ENCODE results near the gene CABP7. TPM values are rescaled to one million over a fixed set of nuclear protein-coding genes. Genes with fewer than 3 reads are reported as not detected.

CABP7 gene
- total and polyA plus RNA-seq, 12 donors = 0.77 to 15.1 (median 5.9) TPM

DNA sequence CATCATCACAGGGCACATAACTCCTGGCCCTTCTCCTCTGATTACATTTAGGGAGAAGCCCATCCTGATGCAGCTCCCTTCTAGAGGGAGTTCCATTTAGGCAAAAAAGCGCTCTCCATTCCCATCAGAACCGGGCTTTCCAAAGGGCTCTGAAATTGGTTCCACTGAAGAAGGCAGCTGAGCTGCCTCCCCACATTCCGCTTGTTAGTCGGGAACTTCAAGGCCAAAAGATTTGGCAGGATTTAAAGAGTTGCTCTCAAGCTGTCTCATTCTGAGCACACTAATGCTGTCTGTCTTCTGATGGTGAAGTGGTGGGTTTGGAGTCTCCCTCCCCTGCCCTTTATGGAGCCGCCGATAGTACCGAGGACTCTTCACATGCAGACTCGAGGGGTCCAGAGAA is 26.6 kb upstream of the CABP7 start:
- H3K9me3 ChIP-seq (replicated peaks in 1 of 3) = no peaks in the 10 kb centered on the region
- intact Hi-C loops (cut with DNase I) = no loop called here
- TF ChIP-seq POLR2A (IDR thresholded peaks at IDR 0.05) = no peak
- TF ChIP-seq, protein P1, sequence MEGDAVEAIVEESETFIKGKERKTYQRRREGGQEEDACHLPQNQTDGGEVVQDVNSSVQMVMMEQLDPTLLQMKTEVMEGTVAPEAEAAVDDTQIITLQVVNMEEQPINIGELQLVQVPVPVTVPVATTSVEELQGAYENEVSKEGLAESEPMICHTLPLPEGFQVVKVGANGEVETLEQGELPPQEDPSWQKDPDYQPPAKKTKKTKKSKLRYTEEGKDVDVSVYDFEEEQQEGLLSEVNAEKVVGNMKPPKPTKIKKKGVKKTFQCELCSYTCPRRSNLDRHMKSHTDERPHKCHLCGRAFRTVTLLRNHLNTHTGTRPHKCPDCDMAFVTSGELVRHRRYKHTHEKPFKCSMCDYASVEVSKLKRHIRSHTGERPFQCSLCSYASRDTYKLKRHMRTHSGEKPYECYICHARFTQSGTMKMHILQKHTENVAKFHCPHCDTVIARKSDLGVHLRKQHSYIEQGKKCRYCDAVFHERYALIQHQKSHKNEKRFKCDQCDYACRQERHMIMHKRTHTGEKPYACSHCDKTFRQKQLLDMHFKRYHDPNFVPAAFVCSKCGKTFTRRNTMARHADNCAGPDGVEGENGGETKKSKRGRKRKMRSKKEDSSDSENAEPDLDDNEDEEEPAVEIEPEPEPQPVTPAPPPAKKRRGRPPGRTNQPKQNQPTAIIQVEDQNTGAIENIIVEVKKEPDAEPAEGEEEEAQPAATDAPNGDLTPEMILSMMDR (IDR thresholded peaks at IDR 0.05) = no peak
- H3K4me1 ChIP-seq (replicated peaks in 1 of 2) = peaks cover 12 to 21% of the 10 kb centered on the region in 2 donors
- H3K27ac ChIP-seq = peak overlapping the region in 2 of 5 donors; percentile 32 to 33
- peaks cover 0 to 13% of the 10 kb centered on the region in 2 donors for H3K36me3 ChIP-seq (replicated peaks in 1 of 2)
- H3K27me3 ChIP-seq = no peaks in the 10 kb centered on the region
- peak in 3 of 7 donors; percentile 49 to 55 (median 54) for DNase-seq
- H3K4me3 ChIP-seq = no peak overlapping the region
- WGBS, 4 donors = 32 to 48% (median 42%) methylated on average over 7 to 8 of the region's 8 CpGs

GRCh38 chr22:29693671-29694070 is 26.1 kb upstream of the CABP7 start:
- peak overlapping the region in 1 of 5 donors; percentile 33 for H3K27ac ChIP-seq
- H3K27me3 ChIP-seq = no peaks in the 10 kb centered on the region
- intact Hi-C loops (cut with DNase I) = no loop called here
- H3K9me3 ChIP-seq (replicated peaks in 1 of 3) = no peaks in the 10 kb centered on the region
- peaks cover 0 to 13% of the 10 kb centered on the region in 2 donors for H3K36me3 ChIP-seq (replicated peaks in 1 of 2)
- DNase-seq = no peak
- no peak for TF ChIP-seq POLR2A (IDR thresholded peaks at IDR 0.05)
- TF ChIP-seq, protein P1 (IDR thresholded peaks at IDR 0.05) = no peak
- H3K4me1 ChIP-seq (replicated peaks in 1 of 2) = peaks cover 12 to 26% of the 10 kb centered on the region in 2 donors
- WGBS, 4 donors = 51 to 66% (median 58%) methylated on average over 6 to 9 of the region's 9 CpGs
- H3K4me3 ChIP-seq = no peak overlapping the region

DNA sequence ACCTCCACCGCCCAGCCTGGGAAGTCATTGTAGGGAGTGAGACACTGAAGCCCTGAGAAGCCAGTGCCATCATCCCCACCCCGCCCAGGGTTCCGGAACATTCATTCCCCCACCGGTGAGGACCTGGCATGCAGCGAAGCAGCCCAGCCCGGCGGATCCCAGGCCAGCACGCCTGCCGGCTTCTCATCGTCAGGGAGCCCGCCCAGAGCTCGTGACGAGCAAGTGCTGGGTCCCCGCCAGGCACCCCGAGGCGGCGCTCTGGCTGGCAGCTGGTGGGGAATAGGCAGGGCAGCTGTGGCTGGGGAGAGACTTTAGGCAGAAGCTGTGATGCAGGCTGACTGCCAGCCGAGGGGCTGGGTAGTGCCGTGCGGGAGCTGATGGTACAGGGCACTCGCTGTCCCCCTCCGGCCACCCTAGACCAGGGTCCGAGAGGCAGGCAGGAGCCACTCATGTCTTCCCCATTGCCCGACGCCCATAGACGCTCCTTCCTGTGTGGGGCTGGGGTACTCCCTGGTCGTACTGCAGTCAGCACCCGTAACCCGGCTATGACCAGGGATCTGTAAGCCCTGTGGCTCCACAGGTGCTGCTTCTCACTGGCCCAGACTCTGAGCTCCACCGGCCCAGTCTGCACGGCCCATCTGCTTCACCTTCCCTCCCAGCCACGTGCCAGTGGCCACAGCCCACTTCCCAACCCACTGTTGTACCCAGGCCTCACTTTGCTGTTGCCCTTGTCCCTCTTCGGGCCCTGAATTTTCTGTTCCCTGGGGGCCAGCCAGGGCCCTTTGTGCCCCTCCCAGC is 24.5 kb upstream of the CABP7 start:
- no peaks in the 10 kb centered on the region for H3K9me3 ChIP-seq (replicated peaks in 1 of 3)
- H3K4me3 ChIP-seq = no peak overlapping the region
- H3K36me3 ChIP-seq (replicated peaks in 1 of 2) = peaks cover 0 to 13% of the 10 kb centered on the region in 2 donors
- WGBS, 4 donors = 94 to 96% (median 95%) methylated on average over 21 to 33 of the region's 33 CpGs
- intact Hi-C loops (cut with DNase I) = no loop called here
- no peak overlapping the region for H3K27ac ChIP-seq
- no peaks in the 10 kb centered on the region for H3K27me3 ChIP-seq
- no peak for DNase-seq
- peaks cover 12 to 24% of the 10 kb centered on the region in 2 donors for H3K4me1 ChIP-seq (replicated peaks in 1 of 2)
- TF ChIP-seq POLR2A (IDR thresholded peaks at IDR 0.05) = no peak
- TF ChIP-seq, protein P1 (IDR thresholded peaks at IDR 0.05) = no peak

- intact Hi-C loops (cut with DNase I) = no loop called here
These were observed 21.8 kb upstream of the CABP7 start for GRCh38 chr22:29697853-29698598.

More at GRCh38 chr22:29697853-29698598, 21.8 kb upstream of the CABP7 start:
- DNase-seq = peak in 6 of 7 donors; percentile 18 to 73 (median 56)
- H3K27ac ChIP-seq = no peak overlapping the region
- TF ChIP-seq POLR2A (IDR thresholded peaks at IDR 0.05) = no peak
- TF ChIP-seq, protein P1 (IDR thresholded peaks at IDR 0.05) = peak in 1 of 6 experiments; percentile 8
- WGBS, 4 donors = 64 to 69% (median 68%) methylated on average over 13 to 16 of the region's 16 CpGs
- H3K27me3 ChIP-seq = no peaks in the 10 kb centered on the region
- H3K4me1 ChIP-seq (replicated peaks in 1 of 2) = peaks cover 20 to 41% of the 10 kb centered on the region in 2 donors
- peaks cover 0 to 13% of the 10 kb centered on the region in 2 donors for H3K36me3 ChIP-seq (replicated peaks in 1 of 2)
- no peaks in the 10 kb centered on the region for H3K9me3 ChIP-seq (replicated peaks in 1 of 3)
- no peak overlapping the region for H3K4me3 ChIP-seq

All from adrenal gland (tissue), 12 donors.